Measurements from ENCODE around the gene CLDN12. TPM values are rescaled to one million over a fixed set of nuclear protein-coding genes. Genes with fewer than 3 reads are reported as not detected.

The CLDN12 gene
- total and polyA plus RNA-seq, 2 of the 13 experiments (the other 11 are each of a cell fraction or from before 2014, with no cell fraction given): 44.1 to 114 TPM

DNA sequence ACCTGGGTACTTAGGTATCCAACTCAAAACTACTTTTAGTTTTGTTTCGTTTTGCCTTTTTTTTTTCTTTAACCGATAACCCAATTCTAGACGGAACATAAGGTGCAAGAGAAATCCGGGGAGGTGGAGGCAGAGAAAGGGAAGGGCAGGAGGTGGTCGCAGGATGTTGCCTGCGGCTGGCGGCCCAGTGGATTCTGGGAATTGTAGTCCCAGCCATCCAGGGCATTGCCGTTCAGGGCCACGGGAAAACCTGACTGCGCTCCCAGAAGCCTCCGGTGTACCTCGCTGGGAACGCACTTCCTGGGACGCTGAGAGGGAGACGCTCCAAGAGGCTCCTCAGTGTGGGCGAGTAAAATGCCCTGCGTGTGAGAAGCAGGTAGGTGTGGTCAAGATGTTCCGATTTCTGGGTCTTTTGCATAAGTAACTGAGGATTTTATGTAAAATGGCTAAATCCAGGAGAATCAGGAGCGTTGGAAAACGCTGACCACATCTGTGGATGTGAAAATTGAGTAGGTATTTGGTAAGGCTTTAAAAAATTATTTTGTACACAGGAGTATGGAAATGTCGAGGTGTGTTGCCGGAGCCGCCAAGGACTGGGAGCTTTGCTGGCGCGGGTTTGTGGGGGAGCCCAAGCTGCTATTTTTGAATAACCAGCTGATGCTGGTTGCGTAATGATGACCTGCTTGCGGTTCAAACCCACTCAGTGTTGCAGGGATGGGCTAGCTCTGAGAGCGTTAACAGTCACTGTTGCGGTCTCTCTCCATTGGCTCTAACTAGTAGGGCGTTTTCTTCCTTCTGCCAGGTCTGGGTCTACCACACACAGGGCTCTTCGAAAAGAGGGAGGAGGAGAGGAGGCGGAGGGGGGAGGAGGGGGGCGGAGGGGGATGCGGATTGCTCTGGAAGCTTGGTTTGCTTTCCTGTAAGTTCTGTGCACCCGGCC lies at the start of gene CLDN12 (continued):
- TF ChIP-seq, protein P1, sequence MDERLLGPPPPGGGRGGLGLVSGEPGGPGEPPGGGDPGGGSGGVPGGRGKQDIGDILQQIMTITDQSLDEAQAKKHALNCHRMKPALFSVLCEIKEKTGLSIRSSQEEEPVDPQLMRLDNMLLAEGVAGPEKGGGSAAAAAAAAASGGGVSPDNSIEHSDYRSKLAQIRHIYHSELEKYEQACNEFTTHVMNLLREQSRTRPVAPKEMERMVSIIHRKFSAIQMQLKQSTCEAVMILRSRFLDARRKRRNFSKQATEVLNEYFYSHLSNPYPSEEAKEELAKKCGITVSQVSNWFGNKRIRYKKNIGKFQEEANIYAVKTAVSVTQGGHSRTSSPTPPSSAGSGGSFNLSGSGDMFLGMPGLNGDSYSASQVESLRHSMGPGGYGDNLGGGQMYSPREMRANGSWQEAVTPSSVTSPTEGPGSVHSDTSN (CRISPR knock-in tag; IDR thresholded peaks at IDR 0.05): no peak
- TF ChIP-seq ZMAT5 (CRISPR knock-in tag; IDR thresholded peaks at IDR 0.05; ENCODE audit: borderline replicate concordance, low read depth): no peak
- TF ChIP-seq SKIL (CRISPR knock-in tag; IDR thresholded peaks at IDR 0.05; ENCODE audit: borderline replicate concordance): no peak
- no peak for TF ChIP-seq IKZF1 (IDR thresholded peaks at IDR 0.05)
- peak; percentile 95 for TF ChIP-seq ZNF143 (CRISPR knock-in tag; IDR thresholded peaks at IDR 0.05)
- no peak for TF ChIP-seq SKI (IDR thresholded peaks at IDR 0.05; ENCODE audit: partially characterized antibody)
- no peak for TF ChIP-seq ZNF547 (CRISPR knock-in tag; IDR thresholded peaks at IDR 0.05)
- TF ChIP-seq ZNF772 (CRISPR knock-in tag; IDR thresholded peaks at IDR 0.05): no peak
- no peak for TF ChIP-seq RBM39 (IDR thresholded peaks at IDR 0.05; ENCODE audit: low read depth, low read length, poor library complexity, severe bottlenecking)
- 0 out of 2 replicates have a peak, but pooled peaks have one; percentile 12 for TF ChIP-seq RCOR2 (CRISPR knock-in tag; IDR thresholded peaks at IDR 0.05)
- no peak for TF ChIP-seq ZNF512B (CRISPR knock-in tag; IDR thresholded peaks at IDR 0.05; ENCODE audit: borderline replicate concordance)
- TF ChIP-seq RFX3 (CRISPR knock-in tag; IDR thresholded peaks at IDR 0.05): no peak
- no peak for TF ChIP-seq U2AF1 (optimal IDR thresholded peaks at IDR 0.05; ENCODE audit: low read depth, low read length)
- TF ChIP-seq ZNF563 (CRISPR knock-in tag; IDR thresholded peaks at IDR 0.05): 0 out of 2 replicates have a peak, but pooled peaks have one; percentile 41
- TF ChIP-seq CHD2 (IDR thresholded peaks at IDR 0.05; ENCODE audit: low read depth, low read length): no peak
- TF ChIP-seq, protein P2, sequence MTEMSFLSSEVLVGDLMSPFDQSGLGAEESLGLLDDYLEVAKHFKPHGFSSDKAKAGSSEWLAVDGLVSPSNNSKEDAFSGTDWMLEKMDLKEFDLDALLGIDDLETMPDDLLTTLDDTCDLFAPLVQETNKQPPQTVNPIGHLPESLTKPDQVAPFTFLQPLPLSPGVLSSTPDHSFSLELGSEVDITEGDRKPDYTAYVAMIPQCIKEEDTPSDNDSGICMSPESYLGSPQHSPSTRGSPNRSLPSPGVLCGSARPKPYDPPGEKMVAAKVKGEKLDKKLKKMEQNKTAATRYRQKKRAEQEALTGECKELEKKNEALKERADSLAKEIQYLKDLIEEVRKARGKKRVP (CRISPR knock-in tag; IDR thresholded peaks at IDR 0.05): no peak
- peak; percentile 79 for TF ChIP-seq PHF8 (CRISPR knock-in tag; IDR thresholded peaks at IDR 0.05)
- TF ChIP-seq ZNF280B (CRISPR knock-in tag; IDR thresholded peaks at IDR 0.05; ENCODE audit: borderline replicate concordance): no peak; the same call in 1 of the 2 replicates
- TF ChIP-seq SRSF4 (IDR thresholded peaks at IDR 0.05; ENCODE audit: low read depth, low read length, poor library complexity, severe bottlenecking): no peak

All from HepG2 (cell line).